ENCODE results near the gene RASSF9.

- TF ChIP-seq CTCF (IDR thresholded peaks at IDR 0.05), result no peak
- no peak for TF ChIP-seq POLR2A (IDR thresholded peaks at IDR 0.05)
Observed at GRCh38 chr12:85782711-85783110, 53.5 kb downstream of the RASSF9 start.

Measured in right lobe of liver (tissue), 4 donors.